GM21737 (cell line): Measurements from ENCODE around the gene GABPA.

Source experiments
- ATAC-seq: cut with Tn5 transposase; IDR thresholded peaks from one replicate; pipeline ENCODE4 v1.9.1; 2021; ENCODE audit warnings: mild to moderate bottlenecking, moderate library complexity; ENCODE audit not compliant: unreplicated experiment

Gene GABPA

GRCh38 chr21:25801217-25802014 lies 66.6 kb downstream of the GABPA start:
- peak; percentile 100 for ATAC-seq

GRCh38 chr21:25806060-25806459 lies 71.3 kb downstream of the GABPA start:
- no peak for ATAC-seq

DNA sequence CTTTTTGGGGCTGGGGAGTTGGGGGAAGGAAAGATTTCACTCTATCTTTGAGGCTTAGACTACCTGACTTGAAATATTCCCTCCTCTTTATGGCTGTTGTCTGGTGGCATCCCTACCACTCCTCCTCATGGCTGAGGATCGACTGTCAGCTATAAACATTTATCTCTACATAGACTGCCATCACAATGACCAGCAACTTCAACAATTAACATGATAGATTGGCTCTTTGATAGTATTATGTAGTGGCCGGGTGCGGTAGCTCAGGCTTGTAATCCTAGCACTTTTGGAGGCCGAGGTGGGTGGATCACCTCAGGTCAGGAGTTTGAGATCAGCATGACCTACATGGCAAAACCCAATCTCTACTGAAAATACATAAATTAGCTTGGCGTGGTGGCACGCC lies 72.4 kb downstream of the GABPA start:
- no peak for ATAC-seq

GRCh38 chr21:25809013-25809412 lies 74.2 kb downstream of the GABPA start:
- ATAC-seq, result no peak

DNA sequence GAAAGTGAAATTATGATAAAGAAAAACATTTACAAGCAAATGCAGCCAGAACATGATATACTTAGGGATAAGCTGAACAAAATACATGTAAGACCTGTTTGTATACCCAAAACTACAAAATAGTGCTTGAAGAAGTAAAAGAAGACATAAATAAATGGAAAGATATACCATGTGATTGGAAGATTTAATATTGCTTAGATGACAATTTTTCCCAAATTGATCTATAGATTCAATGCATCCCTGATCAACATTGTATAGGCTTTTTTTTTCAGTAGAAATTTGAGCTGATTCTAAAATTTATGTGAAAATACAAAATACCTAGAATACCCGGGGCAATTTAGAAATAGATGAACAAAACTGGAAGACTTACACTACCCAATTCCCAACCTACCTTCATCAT lies 76.4 kb downstream of the GABPA start:
- ATAC-seq, result no peak

GRCh38 chr21:25813917-25814316 lies 79.1 kb downstream of the GABPA start:
- no peak for ATAC-seq

DNA sequence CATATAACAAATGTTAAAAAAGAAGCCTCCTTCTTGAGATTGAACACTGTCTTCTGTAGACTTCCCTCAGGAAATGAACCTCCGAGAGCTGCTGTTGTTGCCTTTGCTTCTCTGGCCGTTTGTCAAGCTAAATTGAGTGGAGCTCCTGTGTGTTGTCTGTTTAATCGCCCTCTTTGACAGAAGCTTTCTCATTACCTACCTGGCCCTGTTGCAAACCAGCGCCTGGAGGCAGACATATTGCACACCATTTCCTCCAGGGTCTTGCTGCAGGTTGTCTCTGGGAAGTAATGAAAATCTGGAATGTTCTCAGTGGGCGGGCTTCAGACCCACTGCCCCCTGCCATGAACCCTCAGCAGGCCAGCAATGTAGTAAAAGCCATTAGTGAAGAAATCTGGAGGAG lies 83.3 kb downstream of the GABPA start:
- no peak for ATAC-seq

DNA sequence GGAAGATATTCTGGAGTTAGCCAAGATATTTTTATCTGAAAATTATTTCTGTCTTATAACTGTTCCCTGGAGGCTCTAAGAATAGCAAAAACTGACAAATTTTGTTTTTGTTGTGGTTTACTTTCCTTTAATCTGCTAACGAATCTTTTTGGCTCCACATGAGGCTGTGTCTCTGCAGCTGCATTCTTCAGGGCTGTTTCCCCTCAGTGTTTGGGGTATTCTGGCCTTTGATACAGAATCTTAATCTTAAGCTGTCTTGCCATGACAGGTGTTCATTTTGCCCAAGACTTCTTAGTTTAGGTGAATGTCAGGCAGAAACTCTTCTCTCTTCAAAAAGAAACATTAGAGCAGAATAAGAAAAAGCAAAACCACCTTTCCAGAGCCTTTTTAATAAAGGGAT lies 83.8 kb downstream of the GABPA start:
- no peak for ATAC-seq
